WTC11 (cell line): Measurements from ENCODE around the gene GCG. TPM values are rescaled to one million over a fixed set of nuclear protein-coding genes. Genes with fewer than 3 reads are reported as not detected.

ENCODE experiments used
- ATAC-seq: fragments of 200-7000 bp; cut with Tn5 transposase; 2 replicates; pipeline ENCODE4 v1.10.0; 2021; ENCODE audit warnings: mild to moderate bottlenecking, moderate library complexity
- CTCF ChIA-PET: fragments of 300-600 bp; sonication (Branson Sonifier 250); formaldehyde crosslinking; loops from one replicate; lab custom pipeline; 2021; ENCODE audit warnings: antibody characterized with exemption; lab: Charles Lee
- POLR2A ChIA-PET: fragments of 350-600 bp; sonication (Branson Sonifier 250); formaldehyde crosslinking; loops from one replicate; lab custom pipeline; 2021; ENCODE audit warnings: antibody characterized with exemption; lab: Charles Lee
- DNase-seq: peaks from one replicate; pipeline ENCODE4 v3.0.0; 2021; ENCODE audit warnings: low spot score
- H3K27ac Mint-ChIP-seq: 2 replicates; pipeline ENCODE4 v1.8.0; 2021; ENCODE audit warnings: mixed read lengths
- H3K27me3 Mint-ChIP-seq: 2 replicates; pipeline ENCODE4 v1.8.0; 2021; ENCODE audit warnings: low read depth, mild to moderate bottlenecking, moderate library complexity, mixed read lengths
- H3K36me3 Mint-ChIP-seq: 2 replicates; pipeline ENCODE4 v1.8.0; 2021; ENCODE audit warnings: mixed read lengths
- H3K4me1 Mint-ChIP-seq: 2 replicates; pipeline ENCODE4 v1.8.0; 2022; ENCODE audit warnings: mixed read lengths
- H3K4me3 Mint-ChIP-seq: 2 replicates; pipeline ENCODE4 v1.8.0; 2021; ENCODE audit warnings: mild to moderate bottlenecking, moderate library complexity, mixed read lengths
- H3K9me3 Mint-ChIP-seq: 2 replicates; pipeline ENCODE4 v1.8.0; 2021; ENCODE audit warnings: mixed read lengths
- CREM ChIP-seq: sonication (generic); formaldehyde crosslinking; IDR thresholded peaks from 2 replicates; pipeline ENCODE4 v1.8.1; 2022; ENCODE audit warnings: mild to moderate bottlenecking, missing genetic modification reagents, moderate library complexity
- ELF4 ChIP-seq: sonication (generic); formaldehyde crosslinking; IDR thresholded peaks from 2 replicates; pipeline ENCODE4 v1.8.1; 2022; ENCODE audit warnings: low read depth, mild to moderate bottlenecking, moderate library complexity, missing genetic modification reagents
- FOXK1 ChIP-seq: sonication (generic); formaldehyde crosslinking; IDR thresholded peaks from 2 replicates; pipeline ENCODE4 v1.8.0; 2022; ENCODE audit warnings: mild to moderate bottlenecking, moderate library complexity, missing genetic modification reagents
- GABPB1 ChIP-seq: sonication (generic); formaldehyde crosslinking; IDR thresholded peaks from 2 replicates; pipeline ENCODE4 v1.8.1; 2023; ENCODE audit warnings: mild to moderate bottlenecking, missing genetic modification reagents
- GRHL2 ChIP-seq: fragments of 250-450 bp; sonication (Bioruptor Pico); IDR thresholded peaks from 2 replicates; pipeline ENCODE4 v1.8.0; 2022; ENCODE audit warnings: mild to moderate bottlenecking, moderate library complexity; ENCODE audit not compliant: insufficient replicate concordance, severe bottlenecking
- HMGA2 ChIP-seq: fragments of 250-450 bp; sonication (Bioruptor Pico); IDR thresholded peaks from 2 replicates; pipeline ENCODE4 v1.4.0; 2021; ENCODE audit warnings: mild to moderate bottlenecking, moderate library complexity
- IRF2 ChIP-seq: sonication (generic); formaldehyde crosslinking; IDR thresholded peaks from 2 replicates; pipeline ENCODE4 v1.8.0; 2022; ENCODE audit warnings: low read depth, missing genetic modification reagents, borderline replicate concordance
- KAT7 ChIP-seq: sonication (generic); formaldehyde crosslinking; IDR thresholded peaks from 2 replicates; pipeline ENCODE4 v1.8.1; 2023; ENCODE audit warnings: missing genetic modification reagents, mild to moderate bottlenecking, borderline replicate concordance
- MYBL2 ChIP-seq: sonication (generic); formaldehyde crosslinking; IDR thresholded peaks from 2 replicates; pipeline ENCODE4 v1.8.1; 2023; ENCODE audit warnings: mild to moderate bottlenecking, moderate library complexity, missing genetic modification reagents
- NFE2L1 ChIP-seq: sonication (generic); formaldehyde crosslinking; IDR thresholded peaks from 2 replicates; pipeline ENCODE4 v1.8.1; 2023; ENCODE audit warnings: missing genetic modification reagents
- PRRX2 ChIP-seq: fragments of 250-450 bp; sonication (Bioruptor Pico); IDR thresholded peaks from 2 replicates; pipeline ENCODE4 v1.8.0; 2021; ENCODE audit warnings: mild to moderate bottlenecking
- SOX15 ChIP-seq: fragments of 250-450 bp; sonication (Bioruptor Pico); IDR thresholded peaks from 2 replicates; pipeline ENCODE4 v1.9.0; 2021; ENCODE audit warnings: mild to moderate bottlenecking
- TEAD1 ChIP-seq: sonication (generic); formaldehyde crosslinking; IDR thresholded peaks from 2 replicates; pipeline ENCODE4 v1.8.0; 2022; ENCODE audit warnings: mild to moderate bottlenecking, missing genetic modification reagents
- TEAD4 ChIP-seq: sonication (generic); formaldehyde crosslinking; IDR thresholded peaks from 2 replicates; pipeline ENCODE4 v1.8.0; 2022; ENCODE audit warnings: mild to moderate bottlenecking, missing genetic modification reagents
- ZNF232 ChIP-seq: sonication (generic); formaldehyde crosslinking; IDR thresholded peaks from 2 replicates; pipeline ENCODE4 v1.8.0; 2022; ENCODE audit warnings: mild to moderate bottlenecking, missing genetic modification reagents
- total RNA-seq: library from RNA; stranded (reverse); gene quantifications from 3 replicates; pipeline ENCODE4 v1.2.3, GENCODE V29; 2021
- TF ChIP-seq, protein P1 (sequence below): sonication (generic); formaldehyde crosslinking; IDR thresholded peaks from 2 replicates; pipeline ENCODE4 v1.8.0; 2022; ENCODE audit warnings: mild to moderate bottlenecking, missing genetic modification reagents
- TF ChIP-seq, protein P2 (sequence below): fragments of 200-600 bp; IDR thresholded peaks from 2 replicates; pipeline ENCODE4 v1.8.0; 2022; ENCODE audit warnings: antibody characterized with exemption
- TF ChIP-seq, protein P3 (sequence below): sonication (generic); formaldehyde crosslinking; IDR thresholded peaks from 2 replicates; pipeline ENCODE4 v1.8.1; 2023; ENCODE audit warnings: mild to moderate bottlenecking, moderate library complexity, missing genetic modification reagents
- TF ChIP-seq, protein P4 (sequence below): fragments of 250-450 bp; sonication (Bioruptor Pico); IDR thresholded peaks from 2 replicates; pipeline ENCODE4 v1.9.0; 2021; ENCODE audit warnings: moderate library complexity, mild to moderate bottlenecking, inconsistent platforms, borderline replicate concordance

Gene GCG
- total RNA-seq, 1 experiment from 2014 or later = not detected

DNA sequence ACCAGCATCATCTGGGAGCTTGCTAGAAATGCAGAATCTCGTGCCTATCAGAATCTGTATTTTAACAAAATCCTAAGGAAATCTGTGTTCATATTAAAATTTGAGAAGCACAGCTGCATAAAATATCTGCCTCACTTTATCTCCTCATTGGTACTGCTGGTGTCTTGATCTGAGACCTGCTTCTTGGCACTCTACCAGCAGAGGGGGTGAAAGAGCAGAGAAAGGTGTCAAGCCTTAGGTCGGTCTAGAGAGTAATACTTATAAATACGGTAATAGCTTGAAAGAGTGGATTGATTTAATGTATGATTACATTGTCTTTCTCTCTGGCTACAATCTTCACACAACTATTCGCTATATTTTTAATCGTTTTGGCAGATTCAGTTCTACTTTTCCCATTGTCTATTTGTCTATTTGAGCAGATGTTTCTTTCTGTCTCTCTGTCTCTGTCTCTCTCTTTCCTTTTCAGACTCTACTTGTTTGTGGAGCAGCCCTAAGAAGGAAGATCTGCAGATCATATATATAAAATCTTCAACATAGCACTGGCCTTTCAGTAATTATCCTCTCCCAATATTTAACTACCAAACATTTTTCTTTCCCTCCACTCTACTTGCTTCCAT lies 1.7 kb upstream of the GCG start:
- Mint-ChIP-seq H3K27me3 (no peaks in the 10 kb centered on the region), H3K9me3 (no peaks in the 10 kb centered on the region), H3K4me3 (no peak overlapping the region), H3K36me3 (no peaks in the 10 kb centered on the region), H3K4me1 (peaks cover 10% of the 10 kb centered on the region)
- ChIA-PET CTCF (interaction anchor here (0.5 to 2.0 kb wide), 23 partner anchors 9 to 751 kb away, joined by 3 to 29 read pairs (median 4); partner anchors contain the start of gene IFIH1), POLR2A (no interaction called here)
- ATAC-seq = peak; percentile 96
- peak; percentile 65 for DNase-seq
- TF ChIP-seq ZNF232 (CRISPR knock-in tag) = no peak
- TF ChIP-seq, protein P1, sequence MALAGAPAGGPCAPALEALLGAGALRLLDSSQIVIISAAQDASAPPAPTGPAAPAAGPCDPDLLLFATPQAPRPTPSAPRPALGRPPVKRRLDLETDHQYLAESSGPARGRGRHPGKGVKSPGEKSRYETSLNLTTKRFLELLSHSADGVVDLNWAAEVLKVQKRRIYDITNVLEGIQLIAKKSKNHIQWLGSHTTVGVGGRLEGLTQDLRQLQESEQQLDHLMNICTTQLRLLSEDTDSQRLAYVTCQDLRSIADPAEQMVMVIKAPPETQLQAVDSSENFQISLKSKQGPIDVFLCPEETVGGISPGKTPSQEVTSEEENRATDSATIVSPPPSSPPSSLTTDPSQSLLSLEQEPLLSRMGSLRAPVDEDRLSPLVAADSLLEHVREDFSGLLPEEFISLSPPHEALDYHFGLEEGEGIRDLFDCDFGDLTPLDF (CRISPR knock-in tag) = no peak
- TF ChIP-seq, protein P2, sequence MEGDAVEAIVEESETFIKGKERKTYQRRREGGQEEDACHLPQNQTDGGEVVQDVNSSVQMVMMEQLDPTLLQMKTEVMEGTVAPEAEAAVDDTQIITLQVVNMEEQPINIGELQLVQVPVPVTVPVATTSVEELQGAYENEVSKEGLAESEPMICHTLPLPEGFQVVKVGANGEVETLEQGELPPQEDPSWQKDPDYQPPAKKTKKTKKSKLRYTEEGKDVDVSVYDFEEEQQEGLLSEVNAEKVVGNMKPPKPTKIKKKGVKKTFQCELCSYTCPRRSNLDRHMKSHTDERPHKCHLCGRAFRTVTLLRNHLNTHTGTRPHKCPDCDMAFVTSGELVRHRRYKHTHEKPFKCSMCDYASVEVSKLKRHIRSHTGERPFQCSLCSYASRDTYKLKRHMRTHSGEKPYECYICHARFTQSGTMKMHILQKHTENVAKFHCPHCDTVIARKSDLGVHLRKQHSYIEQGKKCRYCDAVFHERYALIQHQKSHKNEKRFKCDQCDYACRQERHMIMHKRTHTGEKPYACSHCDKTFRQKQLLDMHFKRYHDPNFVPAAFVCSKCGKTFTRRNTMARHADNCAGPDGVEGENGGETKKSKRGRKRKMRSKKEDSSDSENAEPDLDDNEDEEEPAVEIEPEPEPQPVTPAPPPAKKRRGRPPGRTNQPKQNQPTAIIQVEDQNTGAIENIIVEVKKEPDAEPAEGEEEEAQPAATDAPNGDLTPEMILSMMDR = peak; percentile 64
- TF ChIP-seq CREM (CRISPR knock-in tag) = no peak
- TF ChIP-seq, all 79 proteins: peak for 1
- no peak overlapping the region for H3K27ac Mint-ChIP-seq

DNA sequence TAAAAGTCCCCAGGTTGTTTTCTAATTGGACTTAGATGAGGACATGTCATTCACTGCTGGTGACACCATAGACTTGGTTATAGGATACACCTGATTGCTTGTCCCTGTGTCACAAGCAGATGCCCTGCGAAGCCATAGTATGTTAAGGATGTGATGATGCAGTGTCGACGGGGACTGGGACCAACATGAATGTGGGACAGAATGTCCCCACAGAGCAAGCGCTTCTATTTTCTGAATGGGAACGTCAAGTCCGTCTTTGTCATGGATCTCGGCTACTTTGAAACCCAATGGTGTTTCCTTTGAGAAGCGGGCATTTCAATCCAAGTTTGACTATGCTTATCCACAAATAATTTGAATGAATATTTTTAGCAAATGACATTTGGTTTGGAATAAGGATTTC lies 2.1 kb downstream of the GCG start:
- CTCF ChIA-PET = interaction anchor here (3.7 kb wide), 1 partner anchor 148 kb away, joined by 12 read pairs; no protein-coding TSS in a partner anchor
- TF ChIP-seq, protein P3, sequence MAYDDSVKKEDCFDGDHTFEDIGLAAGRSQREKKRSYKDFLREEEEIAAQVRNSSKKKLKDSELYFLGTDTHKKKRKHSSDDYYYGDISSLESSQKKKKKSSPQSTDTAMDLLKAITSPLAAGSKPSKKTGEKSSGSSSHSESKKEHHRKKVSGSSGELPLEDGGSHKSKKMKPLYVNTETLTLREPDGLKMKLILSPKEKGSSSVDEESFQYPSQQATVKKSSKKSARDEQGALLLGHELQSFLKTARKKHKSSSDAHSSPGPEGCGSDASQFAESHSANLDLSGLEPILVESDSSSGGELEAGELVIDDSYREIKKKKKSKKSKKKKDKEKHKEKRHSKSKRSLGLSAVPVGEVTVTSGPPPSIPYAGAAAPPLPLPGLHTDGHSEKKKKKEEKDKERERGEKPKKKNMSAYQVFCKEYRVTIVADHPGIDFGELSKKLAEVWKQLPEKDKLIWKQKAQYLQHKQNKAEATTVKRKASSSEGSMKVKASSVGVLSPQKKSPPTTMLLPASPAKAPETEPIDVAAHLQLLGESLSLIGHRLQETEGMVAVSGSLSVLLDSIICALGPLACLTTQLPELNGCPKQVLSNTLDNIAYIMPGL = no peak
- TF ChIP-seq KAT7 (CRISPR knock-in tag) (no peak), MYBL2 (no peak), ELF4 (CRISPR knock-in tag) (no peak), IRF2 (CRISPR knock-in tag) (no peak), FOXK1 (no peak), NFE2L1 (CRISPR knock-in tag) (no peak), TEAD1 (no peak), HMGA2 (CRISPR knock-in tag) (no peak)
- TF ChIP-seq, all 79 proteins: peak for 0
- ATAC-seq (peak; percentile 56), DNase-seq (no peak)
- Mint-ChIP-seq H3K27ac (no peak overlapping the region), H3K27me3 (no peaks in the 10 kb centered on the region), H3K4me3 (no peak overlapping the region), H3K9me3 (no peaks in the 10 kb centered on the region), H3K36me3 (no peaks in the 10 kb centered on the region), H3K4me1 (peaks cover 10% of the 10 kb centered on the region)
- POLR2A ChIA-PET = no interaction called here

DNA sequence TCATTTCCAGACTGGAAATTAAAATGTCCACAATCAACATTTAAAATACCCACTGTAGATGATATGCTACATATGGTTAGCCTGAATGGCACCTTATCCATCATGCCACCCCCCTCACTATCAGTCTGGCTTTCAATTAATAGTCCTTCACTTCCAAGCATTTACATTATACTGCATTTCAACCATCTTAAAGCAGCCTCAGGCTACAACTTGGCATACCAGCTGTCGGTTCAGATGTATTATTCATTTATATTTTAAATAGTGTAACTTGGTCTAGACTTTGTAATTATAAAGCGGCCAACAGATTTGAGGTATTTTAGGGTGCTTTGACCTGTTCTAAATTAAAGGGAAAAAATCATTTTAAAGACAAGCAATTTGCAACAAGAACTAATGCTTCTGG lies 2.6 kb downstream of the GCG start:
- CTCF ChIA-PET = interaction anchor here (3.7 kb wide), 1 partner anchor 148 kb away, joined by 12 read pairs; no protein-coding TSS in a partner anchor

More for the DNA sequence above, 2.6 kb downstream of the GCG start:
- ATAC-seq = no peak
- no peaks in the 10 kb centered on the region for H3K36me3 Mint-ChIP-seq
- POLR2A ChIA-PET = no interaction called here
- no peaks in the 10 kb centered on the region for H3K9me3 Mint-ChIP-seq
- H3K27me3 Mint-ChIP-seq = no peaks in the 10 kb centered on the region
- no peak overlapping the region for H3K27ac Mint-ChIP-seq
- TF ChIP-seq GRHL2 (CRISPR knock-in tag) (no peak), TEAD4 (CRISPR knock-in tag) (no peak), SOX15 (CRISPR knock-in tag) (no peak), PRRX2 (CRISPR knock-in tag) (no peak), GABPB1 (CRISPR knock-in tag) (no peak), KAT7 (CRISPR knock-in tag) (no peak)
- TF ChIP-seq, protein P4, sequence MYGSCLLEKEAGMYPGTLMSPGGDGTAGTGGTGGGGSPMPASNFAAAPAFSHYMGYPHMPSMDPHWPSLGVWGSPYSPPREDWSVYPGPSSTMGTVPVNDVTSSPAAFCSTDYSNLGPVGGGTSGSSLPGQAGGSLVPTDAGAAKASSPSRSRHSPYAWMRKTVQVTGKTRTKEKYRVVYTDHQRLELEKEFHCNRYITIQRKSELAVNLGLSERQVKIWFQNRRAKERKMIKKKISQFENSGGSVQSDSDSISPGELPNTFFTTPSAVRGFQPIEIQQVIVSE (CRISPR knock-in tag) = no peak
- TF ChIP-seq, all 79 proteins: peak for 0
- Mint-ChIP-seq H3K4me1 (peaks cover 10% of the 10 kb centered on the region), H3K4me3 (no peak overlapping the region)
- no peak for DNase-seq
